Stimulated activated CD8-positive, alpha-beta memory T cell treated with anti-CD3 and anti-CD28 coated beads, Interleukin-2, amount 100 ng/mL, for 48 hours (primary cell): Measurements from ENCODE around the gene THSD1.
"Not testable (repeated sequence)": the region's sequence is repeated elsewhere in the genome, so short reads cannot be mapped to it uniquely, and the experiment has no call there.

Source experiments
- DNase-seq, 2 donors: peaks; one replicate each; pipeline ENCODE4 v3.0.0-alpha.2; 2020; ENCODE audit warnings: low read depth in 2 of 2

The THSD1 gene

GRCh38 chr13:52411629-52412028, 5.7 kb upstream of the THSD1 start:
- no peak for DNase-seq

- not testable (repeated sequence) for DNase-seq
Measured at GRCh38 chr13:52408071-52408658, 2.2 kb upstream of the THSD1 start.

GRCh38 chr13:52407436-52407835, 1.5 kb upstream of the THSD1 start:
- not testable (repeated sequence) for DNase-seq

- DNase-seq = no peak
Measured at GRCh38 chr13:52406629-52407028, 657 bp upstream of the THSD1 start.

GRCh38 chr13:52405369-52405766, 604 bp downstream of the THSD1 start:
- DNase-seq = no peak

GRCh38 chr13:52399708-52400107, 6.3 kb downstream of the THSD1 start:
- DNase-seq = no peak

GRCh38 chr13:52399046-52399445, 6.9 kb downstream of the THSD1 start:
- no peak for DNase-seq

- DNase-seq = no peak
Measured at GRCh38 chr13:52395704-52396103, 10.3 kb downstream of the THSD1 start.

GRCh38 chr13:52394586-52394985, 11.4 kb downstream of the THSD1 start:
- DNase-seq = no peak

- no peak for DNase-seq
Measured at GRCh38 chr13:52393572-52394357, 12.2 kb downstream of the THSD1 start.

- DNase-seq = no peak
Measured at GRCh38 chr13:52387721-52388120, 18.3 kb downstream of the THSD1 start.

- no peak for DNase-seq
Measured at GRCh38 chr13:52385870-52386269, 20.1 kb downstream of the THSD1 start.

- no peak for DNase-seq
Measured at GRCh38 chr13:52383366-52383765, 22.6 kb downstream of the THSD1 start.

- no peak for DNase-seq
Measured at GRCh38 chr13:52378312-52378711, 27.7 kb downstream of the THSD1 start.

GRCh38 chr13:52377898-52378297, 28.1 kb downstream of the THSD1 start:
- DNase-seq = no peak

- DNase-seq = no peak
Measured at GRCh38 chr13:52374873-52375411, 31.0 kb downstream of the THSD1 start.

GRCh38 chr13:52374389-52374788, 31.6 kb downstream of the THSD1 start:
- DNase-seq = no peak

- DNase-seq = not testable (repeated sequence)
Measured at GRCh38 chr13:52373277-52373676, 32.7 kb downstream of the THSD1 start.

- no peak for DNase-seq
Measured at GRCh38 chr13:52371736-52372247, 34.2 kb downstream of the THSD1 start.

- DNase-seq = no peak
Measured at GRCh38 chr13:52366291-52366690, 39.7 kb downstream of the THSD1 start.

GRCh38 chr13:52362169-52362887, 43.6 kb downstream of the THSD1 start:
- DNase-seq = not testable (repeated sequence)

- DNase-seq = no peak
Measured at GRCh38 chr13:52361225-52361624, 44.7 kb downstream of the THSD1 start.
